Measurements from ENCODE around the gene PDE3A.

The PDE3A gene

DNA sequence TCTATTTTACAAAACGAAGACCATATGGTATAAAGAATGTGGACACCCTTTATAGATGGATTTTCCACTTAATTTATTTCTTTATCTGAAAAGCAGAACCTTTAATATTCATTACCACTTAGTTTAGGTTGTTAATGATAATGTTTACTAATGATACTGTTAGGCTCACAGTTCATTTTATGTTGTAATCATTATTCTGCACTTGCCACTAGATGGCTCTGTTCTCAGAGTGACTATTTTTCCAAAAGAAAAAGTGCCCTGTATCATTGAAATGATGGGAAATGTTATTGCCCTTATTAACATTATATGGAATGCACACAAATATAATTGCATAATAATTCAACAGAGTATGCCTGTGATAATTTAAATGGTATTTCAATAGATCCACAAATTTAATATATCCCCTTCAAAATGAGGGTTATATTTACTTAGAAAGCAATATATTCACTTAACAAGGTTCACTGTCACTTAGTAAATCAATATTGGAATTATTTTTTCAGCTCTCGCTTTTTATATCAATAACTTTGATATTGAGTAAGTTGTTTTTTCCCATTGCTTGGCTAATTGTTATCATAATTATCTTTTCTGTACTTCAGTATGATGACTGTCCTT lies 95.7 kb downstream of the PDE3A start:
- no peak for DNase-seq

- no peak for DNase-seq
These were observed 101.0 kb downstream of the PDE3A start for GRCh38 chr12:20469300-20469699.

DNA sequence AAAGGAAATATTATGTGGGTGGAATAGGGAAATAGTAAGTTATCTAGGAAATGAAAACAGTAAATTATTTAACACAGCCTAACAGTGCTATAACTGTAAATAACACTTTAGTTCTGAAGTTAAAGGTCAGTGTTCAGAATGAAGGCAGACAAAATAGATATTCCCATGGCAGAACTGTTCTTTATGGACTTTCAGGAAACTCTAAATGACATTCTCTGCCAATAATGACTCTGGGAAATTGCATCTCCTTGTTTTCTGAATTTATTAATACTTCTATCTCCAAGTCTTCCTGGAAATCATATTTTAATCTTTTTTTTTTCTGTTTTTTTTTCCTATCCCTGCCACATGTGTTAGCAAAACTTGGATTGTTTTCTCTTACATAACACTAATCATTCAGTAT lies 101.4 kb downstream of the PDE3A start:
- DNase-seq = no peak

GRCh38 chr12:20472102-20472782 lies 103.9 kb downstream of the PDE3A start:
- no peak for DNase-seq

DNA sequence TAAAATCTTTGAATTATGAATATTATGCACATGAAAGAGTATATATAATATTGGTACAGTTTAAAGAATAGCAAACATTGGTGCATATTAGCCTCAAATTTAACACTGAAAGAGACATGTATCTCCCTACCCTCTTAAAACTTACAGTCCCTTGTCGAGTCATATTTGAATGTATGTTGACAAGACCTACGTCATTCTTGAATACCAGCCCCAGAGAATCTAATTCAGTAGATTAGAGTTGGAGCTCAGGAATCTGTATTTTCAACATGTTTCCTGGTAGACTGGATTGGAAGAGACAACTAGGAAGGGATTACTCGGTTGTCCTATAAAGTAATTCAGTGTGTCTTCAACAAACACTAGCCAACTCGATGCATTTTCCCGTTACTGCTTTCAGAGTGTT lies 104.8 kb downstream of the PDE3A start:
- no peak for DNase-seq

GRCh38 chr12:20474016-20474415 lies 105.7 kb downstream of the PDE3A start:
- no peak for DNase-seq

GRCh38 chr12:20474443-20474842 lies 106.1 kb downstream of the PDE3A start:
- no peak for DNase-seq

DNA sequence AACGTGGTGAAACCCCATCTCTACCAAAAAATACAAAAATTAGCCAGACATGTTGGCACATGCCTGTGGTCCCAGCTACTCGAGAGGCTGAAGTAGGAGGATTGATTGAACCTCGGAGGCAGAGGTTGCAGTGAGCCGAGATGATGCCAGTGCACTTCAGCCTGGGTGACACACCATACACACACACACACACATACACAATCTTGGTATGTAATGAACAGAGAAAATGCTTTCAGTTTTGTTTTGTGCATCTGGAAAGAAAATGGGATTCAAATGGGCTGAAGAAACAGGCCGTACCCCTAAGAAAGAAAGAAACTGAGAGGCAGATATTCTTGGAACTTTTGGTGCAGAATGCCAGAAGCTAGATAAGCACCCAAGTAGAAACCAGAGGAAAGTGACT lies 107.2 kb downstream of the PDE3A start:
- DNase-seq = no peak

- DNase-seq = no peak
These were observed 108.2 kb downstream of the PDE3A start for GRCh38 chr12:20476551-20476950.

DNA sequence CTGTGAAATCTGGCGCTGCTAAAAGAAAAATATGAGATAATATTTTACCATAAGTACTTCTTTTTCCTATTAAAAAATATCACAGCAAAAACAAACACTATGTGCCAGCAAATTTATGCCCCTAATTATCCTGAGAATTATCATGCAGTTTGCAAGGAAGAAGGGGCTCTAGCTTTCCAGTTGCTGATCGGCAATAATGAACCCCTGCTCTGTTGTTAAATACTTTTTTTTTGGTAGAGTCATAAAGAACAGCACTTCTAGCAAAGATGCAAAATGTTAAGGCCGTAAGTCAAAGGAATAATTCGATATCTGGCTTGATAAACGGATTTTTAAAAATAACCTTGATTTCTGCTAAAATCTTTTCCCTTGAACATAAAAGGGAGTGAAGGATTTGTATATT lies 108.9 kb downstream of the PDE3A start:
- no peak for DNase-seq

GRCh38 chr12:20477672-20478071 lies 109.3 kb downstream of the PDE3A start:
- no peak for DNase-seq

DNA sequence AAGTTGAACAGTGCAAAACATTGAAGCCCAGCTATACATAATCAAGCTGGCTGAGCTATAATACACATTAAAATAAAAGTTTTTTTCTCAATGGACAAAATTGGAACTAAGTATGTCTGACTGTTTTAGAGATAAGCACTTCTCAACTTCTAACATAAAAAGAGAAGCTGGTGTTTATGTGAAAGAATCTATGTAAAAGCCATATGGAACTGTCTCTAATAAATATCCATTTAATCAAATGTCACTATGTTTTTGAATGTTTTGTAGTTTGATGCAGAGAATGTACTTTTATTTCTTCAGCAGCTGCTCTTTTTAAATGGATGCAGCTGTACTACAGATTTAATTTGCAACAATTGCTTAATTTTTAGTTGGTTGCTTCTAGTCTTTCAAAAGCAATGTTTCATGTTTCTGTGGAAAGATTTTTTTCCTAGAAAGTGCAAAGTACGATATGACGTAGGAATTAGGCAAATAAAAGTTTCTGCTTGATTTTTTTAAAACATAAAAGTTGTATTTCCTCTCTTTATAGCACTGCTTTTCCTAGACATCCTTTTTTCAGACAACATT lies 114.2 kb downstream of the PDE3A start:
- DNase-seq = no peak

GRCh38 chr12:20483776-20484175 lies 115.4 kb downstream of the PDE3A start:
- no peak for DNase-seq

- no peak for DNase-seq
These were observed 117.9 kb downstream of the PDE3A start for GRCh38 chr12:20486233-20486632.

GRCh38 chr12:20487519-20487918 lies 119.2 kb downstream of the PDE3A start:
- no peak for DNase-seq

- DNase-seq = no peak
These were observed 121.3 kb downstream of the PDE3A start for GRCh38 chr12:20489645-20490044.

GRCh38 chr12:20490213-20490612 lies 121.9 kb downstream of the PDE3A start:
- no peak for DNase-seq

DNA sequence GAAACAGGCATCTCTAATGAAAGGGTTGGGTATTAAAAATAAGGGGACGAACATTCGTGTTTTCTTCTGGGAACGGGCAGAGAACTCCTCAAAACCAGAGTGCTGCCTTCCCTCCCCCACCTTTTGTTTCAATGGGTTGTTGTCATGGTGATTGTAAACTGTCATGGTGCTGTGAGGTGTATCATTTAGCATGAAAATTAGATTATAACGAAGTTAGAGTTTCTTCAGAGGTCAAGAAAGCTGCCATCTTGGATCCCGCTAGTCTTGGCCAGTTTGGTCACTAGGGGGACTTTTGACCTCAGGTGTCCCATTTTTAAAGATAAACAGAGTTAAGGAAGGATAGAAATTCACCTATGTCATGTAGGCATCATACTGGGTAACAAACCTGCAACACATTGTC lies 123.0 kb downstream of the PDE3A start:
- no peak for DNase-seq

GRCh38 chr12:20492251-20492760 lies 124.0 kb downstream of the PDE3A start:
- peak; percentile 56 for DNase-seq

DNA sequence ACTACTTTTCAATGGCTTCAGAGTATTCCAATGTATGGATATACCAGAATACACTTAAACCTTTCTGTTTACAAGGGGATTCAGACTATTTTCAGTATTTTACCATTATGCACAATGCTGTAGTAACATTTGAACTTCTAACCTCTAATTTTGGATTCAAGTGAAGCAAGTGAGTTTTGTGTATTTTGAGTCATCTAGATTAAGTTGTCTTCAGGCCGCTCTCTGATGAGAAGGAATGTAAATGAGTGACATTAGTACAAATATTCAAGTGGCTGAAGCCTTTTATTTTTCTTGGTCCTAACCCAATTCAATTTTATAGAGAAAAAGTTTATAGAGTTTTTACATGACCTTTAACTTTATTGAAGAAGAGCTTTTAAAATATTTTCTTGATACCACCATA lies 125.6 kb downstream of the PDE3A start:
- DNase-seq = no peak

DNA sequence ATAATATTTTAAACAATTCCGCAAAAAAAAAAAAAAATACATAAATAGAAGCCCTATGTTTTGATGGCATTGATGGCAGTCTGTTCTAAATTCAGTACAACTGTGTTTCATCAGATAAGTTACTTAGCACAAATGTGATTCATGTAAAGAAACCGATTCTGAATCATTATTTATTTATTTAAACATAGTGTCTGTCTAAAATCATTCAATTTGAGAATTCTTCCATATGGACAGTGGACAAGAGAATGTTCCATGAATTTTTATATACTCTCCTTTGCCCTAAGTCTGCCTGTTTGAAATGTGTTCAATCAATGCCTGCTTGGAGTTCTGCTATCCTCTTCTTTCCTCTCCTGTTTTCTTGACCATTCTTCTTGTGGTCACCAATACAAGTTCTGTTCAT lies 126.5 kb downstream of the PDE3A start:
- no peak for DNase-seq

GRCh38 chr12:20495997-20496396 lies 127.7 kb downstream of the PDE3A start:
- DNase-seq = no peak

DNA sequence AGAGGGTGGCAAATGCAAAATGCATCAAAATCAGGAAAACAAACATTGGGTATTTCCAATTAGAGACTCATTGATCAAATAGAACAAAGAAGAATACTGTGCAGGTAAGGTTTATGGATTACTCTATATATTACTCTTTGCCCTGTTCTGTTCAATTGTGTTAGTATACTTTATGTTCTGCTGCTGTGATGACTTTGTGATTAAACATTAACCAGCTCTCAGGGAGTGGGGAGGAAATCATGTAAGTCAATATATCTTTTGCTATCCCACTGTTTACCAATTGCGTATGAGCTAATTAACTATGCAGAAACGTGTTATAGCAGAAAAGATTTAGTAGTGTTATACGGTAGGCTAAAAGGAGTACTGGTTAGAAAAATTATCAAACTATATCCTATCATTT lies 129.4 kb downstream of the PDE3A start:
- DNase-seq = no peak

DNA sequence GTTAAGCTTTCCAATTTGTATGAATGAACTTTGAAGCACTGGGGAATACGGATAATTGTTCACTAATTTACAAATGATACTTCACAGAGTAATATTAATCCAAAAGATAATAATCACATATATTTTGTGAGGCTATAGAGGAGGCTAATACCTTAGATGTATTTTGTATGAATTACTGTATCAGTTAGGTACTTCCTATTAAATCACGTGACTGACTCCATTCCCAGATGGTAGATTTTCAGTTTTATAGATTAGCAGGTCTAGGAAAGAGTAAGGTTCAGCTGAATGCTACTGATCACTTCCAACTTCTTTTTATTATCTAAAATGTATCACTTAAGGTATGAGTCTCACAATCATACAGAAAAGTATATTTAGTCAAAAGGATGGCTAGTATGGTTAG lies 133.6 kb downstream of the PDE3A start:
- no peak for DNase-seq

GRCh38 chr12:20503858-20504257 lies 135.5 kb downstream of the PDE3A start:
- DNase-seq = no peak

Measured in activated CD4-positive, alpha-beta T cell treated with anti-CD3 and anti-CD28 coated beads, Interleukin-2, amount 50 U/mL, for 16 hours (primary cell).